Pulmonary artery endothelial cell (primary cell): Measurements from ENCODE around the gene CNTNAP2. TPM values are rescaled to one million over a fixed set of nuclear protein-coding genes. Genes with fewer than 3 reads are reported as not detected.

Source experiments
- DNase-seq: peaks from one replicate; pipeline ENCODE4 v3.0.0-alpha.2; 2011; ENCODE audit warnings: low read depth, low spot score
- total RNA-seq: library from RNA; depleted of rRNA; stranded (reverse); fragments of >200 nt; gene quantifications from 2 replicates; pipeline ENCODE4 v1.2.3, GENCODE V29; 2014

Gene CNTNAP2
- total RNA-seq, 1 donor from 2014 or later, result not detected

GRCh38 chr7:146741911-146742310 is 625.3 kb downstream of the CNTNAP2 start:
- no peak for DNase-seq

GRCh38 chr7:146754385-146754784 is 637.8 kb downstream of the CNTNAP2 start:
- DNase-seq, result no peak

GRCh38 chr7:146755585-146755984 is 639.0 kb downstream of the CNTNAP2 start:
- DNase-seq, result no peak

GRCh38 chr7:146764458-146764857 is 647.9 kb downstream of the CNTNAP2 start:
- DNase-seq, result no peak

- no peak for DNase-seq
Observed at GRCh38 chr7:146768957-146769356, 652.4 kb downstream of the CNTNAP2 start.

GRCh38 chr7:146772601-146773000 is 656.0 kb downstream of the CNTNAP2 start:
- DNase-seq, result no peak

- no peak for DNase-seq
Observed at GRCh38 chr7:146773506-146773905, 656.9 kb downstream of the CNTNAP2 start.

GRCh38 chr7:146781352-146782116 is 664.9 kb downstream of the CNTNAP2 start:
- no peak for DNase-seq

GRCh38 chr7:146787266-146787665 is 670.7 kb downstream of the CNTNAP2 start:
- DNase-seq, result no peak

- no peak for DNase-seq
Observed at GRCh38 chr7:146788008-146788407, 671.4 kb downstream of the CNTNAP2 start.

- DNase-seq, result no peak
Observed at GRCh38 chr7:146791344-146792285, 675.0 kb downstream of the CNTNAP2 start.

GRCh38 chr7:146804620-146805019 is 688.0 kb downstream of the CNTNAP2 start:
- DNase-seq, result no peak

- DNase-seq, result no peak
Observed at GRCh38 chr7:146805082-146805481, 688.5 kb downstream of the CNTNAP2 start.

GRCh38 chr7:146826329-146826728 is 709.7 kb downstream of the CNTNAP2 start:
- no peak for DNase-seq

GRCh38 chr7:146830686-146831085 is 714.1 kb downstream of the CNTNAP2 start:
- no peak for DNase-seq

GRCh38 chr7:146831875-146832274 is 715.3 kb downstream of the CNTNAP2 start:
- no peak for DNase-seq

- DNase-seq, result no peak
Observed at GRCh38 chr7:146844405-146844804, 727.8 kb downstream of the CNTNAP2 start.

GRCh38 chr7:146858690-146859089 is 742.1 kb downstream of the CNTNAP2 start:
- DNase-seq, result no peak

- no peak for DNase-seq
Observed at GRCh38 chr7:146861701-146862100, 745.1 kb downstream of the CNTNAP2 start.

GRCh38 chr7:146862415-146862814 is 745.8 kb downstream of the CNTNAP2 start:
- DNase-seq, result no peak

- DNase-seq, result no peak
Observed at GRCh38 chr7:146864644-146865043, 748.0 kb downstream of the CNTNAP2 start.

- no peak for DNase-seq
Observed at GRCh38 chr7:146865696-146866095, 749.1 kb downstream of the CNTNAP2 start.
